Measurements from ENCODE around the gene WDR41.

Gene WDR41

GRCh38 chr5:77444356-77444755, 47.8 kb downstream of the WDR41 start:
- DNase-seq (ENCODE audit: low spot score), result no peak

- no peak for DNase-seq (ENCODE audit: low spot score)
Observed at GRCh38 chr5:77443670-77444069, 48.4 kb downstream of the WDR41 start.

GRCh38 chr5:77438071-77438470, 54.0 kb downstream of the WDR41 start:
- no peak for DNase-seq (ENCODE audit: low spot score)

- DNase-seq (ENCODE audit: low spot score), result peak; percentile 7
Observed at GRCh38 chr5:77437194-77437593, 54.9 kb downstream of the WDR41 start.

- no peak for DNase-seq (ENCODE audit: low spot score)
Observed at GRCh38 chr5:77431719-77432118, 60.4 kb downstream of the WDR41 start.

GRCh38 chr5:77431286-77431685, 60.8 kb downstream of the WDR41 start:
- DNase-seq (ENCODE audit: low spot score), result no peak

- no peak for DNase-seq (ENCODE audit: low spot score)
Observed at GRCh38 chr5:77430726-77431125, 61.4 kb downstream of the WDR41 start.

- no peak for DNase-seq (ENCODE audit: low spot score)
Observed at GRCh38 chr5:77428526-77428925, 63.6 kb downstream of the WDR41 start.

GRCh38 chr5:77427998-77428397, 64.1 kb downstream of the WDR41 start:
- no peak for DNase-seq (ENCODE audit: low spot score)

GRCh38 chr5:77426670-77427069, 65.4 kb downstream of the WDR41 start:
- peak; percentile 72 for DNase-seq (ENCODE audit: low spot score)

GRCh38 chr5:77425998-77426659, 66.0 kb downstream of the WDR41 start:
- DNase-seq (ENCODE audit: low spot score), result no peak

GRCh38 chr5:77425420-77425819, 66.7 kb downstream of the WDR41 start:
- DNase-seq (ENCODE audit: low spot score), result no peak

GRCh38 chr5:77424921-77425320, 67.2 kb downstream of the WDR41 start:
- no peak for DNase-seq (ENCODE audit: low spot score)

- no peak for DNase-seq (ENCODE audit: low spot score)
Observed at GRCh38 chr5:77423022-77423750, 68.9 kb downstream of the WDR41 start.

- DNase-seq (ENCODE audit: low spot score), result no peak
Observed at GRCh38 chr5:77420940-77421339, 71.2 kb downstream of the WDR41 start.

GRCh38 chr5:77419644-77420582, 72.2 kb downstream of the WDR41 start:
- DNase-seq (ENCODE audit: low spot score), result no peak

- no peak for DNase-seq (ENCODE audit: low spot score)
Observed at GRCh38 chr5:77418601-77419581, 73.2 kb downstream of the WDR41 start.

- no peak for DNase-seq (ENCODE audit: low spot score)
Observed at GRCh38 chr5:77418162-77418561, 74.0 kb downstream of the WDR41 start.

- DNase-seq (ENCODE audit: low spot score), result no peak
Observed at GRCh38 chr5:77413049-77413448, 79.1 kb downstream of the WDR41 start.

GRCh38 chr5:77409870-77410621, 82.1 kb downstream of the WDR41 start:
- no peak for DNase-seq (ENCODE audit: low spot score)

- DNase-seq (ENCODE audit: low spot score), result no peak
Observed at GRCh38 chr5:77407152-77407551, 85.0 kb downstream of the WDR41 start.

Measured in RKO (cell line).